ENCODE measurements around the gene FA2H.
"Not testable (repeated sequence)": the region's sequence is repeated elsewhere in the genome, so short reads cannot be mapped to it uniquely, and the experiment has no call there.

Gene FA2H

GRCh38 chr16:74774223-74775139 is at the start of gene FA2H:
Gene FA2H (minus strand): TSS chr16:74774820. CDS start chr16:74774755, 65 bp downstream.
- DNase-seq (ENCODE audit: low read depth in 2 of 2), result peak; percentile 11 to 20

GRCh38 chr16:74817851-74818250 is 43.2 kb upstream of the FA2H start:
- no peak for DNase-seq (ENCODE audit: low read depth in 2 of 2)

GRCh38 chr16:74813109-74813641 is 38.6 kb upstream of the FA2H start:
- DNase-seq (ENCODE audit: low read depth in 2 of 2), result peak; percentile 22 to 36

GRCh38 chr16:74811911-74812310 is 37.3 kb upstream of the FA2H start:
- no peak for DNase-seq (ENCODE audit: low read depth in 2 of 2)

- not testable (repeated sequence) for DNase-seq (ENCODE audit: low read depth in 2 of 2)
These were observed 36.6 kb upstream of the FA2H start for GRCh38 chr16:74811216-74811615.

- no peak for DNase-seq (ENCODE audit: low read depth in 2 of 2)
These were observed 32.5 kb upstream of the FA2H start for GRCh38 chr16:74807052-74807646.

- no peak for DNase-seq (ENCODE audit: low read depth in 2 of 2)
These were observed 25.7 kb upstream of the FA2H start for GRCh38 chr16:74800216-74800871.

- no peak for DNase-seq (ENCODE audit: low read depth in 2 of 2)
These were observed 22.8 kb upstream of the FA2H start for GRCh38 chr16:74797414-74797813.

GRCh38 chr16:74795104-74795503 is 20.5 kb upstream of the FA2H start:
- DNase-seq (ENCODE audit: low read depth in 2 of 2), result no peak

- no peak for DNase-seq (ENCODE audit: low read depth in 2 of 2)
These were observed 20.0 kb upstream of the FA2H start for GRCh38 chr16:74794668-74795067.

- no peak for DNase-seq (ENCODE audit: low read depth in 2 of 2)
These were observed 19.0 kb upstream of the FA2H start for GRCh38 chr16:74793571-74793970.

GRCh38 chr16:74792225-74792624 is 17.6 kb upstream of the FA2H start:
- no peak for DNase-seq (ENCODE audit: low read depth in 2 of 2)

- not testable (repeated sequence) for DNase-seq (ENCODE audit: low read depth in 2 of 2)
These were observed 17.1 kb upstream of the FA2H start for GRCh38 chr16:74791749-74792148.

GRCh38 chr16:74788108-74788507 is 13.5 kb upstream of the FA2H start:
- DNase-seq (ENCODE audit: low read depth in 2 of 2), result no peak

- no peak for DNase-seq (ENCODE audit: low read depth in 2 of 2)
These were observed 10.4 kb upstream of the FA2H start for GRCh38 chr16:74785031-74785430.

GRCh38 chr16:74778646-74779045 is 4.0 kb upstream of the FA2H start:
- no peak for DNase-seq (ENCODE audit: low read depth in 2 of 2)

GRCh38 chr16:74776926-74777325 is 2.3 kb upstream of the FA2H start:
- DNase-seq (ENCODE audit: low read depth in 2 of 2), result no peak

GRCh38 chr16:74775255-74775654 is 635 bp upstream of the FA2H start:
- no peak for DNase-seq (ENCODE audit: low read depth in 2 of 2)

- no peak for DNase-seq (ENCODE audit: low read depth in 2 of 2)
These were observed 986 bp downstream of the FA2H start for GRCh38 chr16:74773446-74774222.

- DNase-seq (ENCODE audit: low read depth in 2 of 2), result no peak
These were observed 2.8 kb downstream of the FA2H start for GRCh38 chr16:74771656-74772315.
